ENCODE results near the gene CBARP. TPM values are rescaled to one million over a fixed set of nuclear protein-coding genes. Genes with fewer than 3 reads are reported as not detected.
A peak's percentile ranks its signal among the peaks of the same experiment; 100 is the strongest.

The CBARP gene
- total RNA-seq, 1 donor from 2014 or later: 3.9 TPM

GRCh38 chr19:1217366-1217765, 20.4 kb downstream of the CBARP start:
- peaks cover 0 to 22% of the 10 kb centered on the region in 2 donors for H3K36me3 ChIP-seq
- DNase-seq (ENCODE audit: extremely low spot score in 2 of 2): no peak
- intact Hi-C loops (cut with DNase I): no loop called here
- TF ChIP-seq, protein P1, sequence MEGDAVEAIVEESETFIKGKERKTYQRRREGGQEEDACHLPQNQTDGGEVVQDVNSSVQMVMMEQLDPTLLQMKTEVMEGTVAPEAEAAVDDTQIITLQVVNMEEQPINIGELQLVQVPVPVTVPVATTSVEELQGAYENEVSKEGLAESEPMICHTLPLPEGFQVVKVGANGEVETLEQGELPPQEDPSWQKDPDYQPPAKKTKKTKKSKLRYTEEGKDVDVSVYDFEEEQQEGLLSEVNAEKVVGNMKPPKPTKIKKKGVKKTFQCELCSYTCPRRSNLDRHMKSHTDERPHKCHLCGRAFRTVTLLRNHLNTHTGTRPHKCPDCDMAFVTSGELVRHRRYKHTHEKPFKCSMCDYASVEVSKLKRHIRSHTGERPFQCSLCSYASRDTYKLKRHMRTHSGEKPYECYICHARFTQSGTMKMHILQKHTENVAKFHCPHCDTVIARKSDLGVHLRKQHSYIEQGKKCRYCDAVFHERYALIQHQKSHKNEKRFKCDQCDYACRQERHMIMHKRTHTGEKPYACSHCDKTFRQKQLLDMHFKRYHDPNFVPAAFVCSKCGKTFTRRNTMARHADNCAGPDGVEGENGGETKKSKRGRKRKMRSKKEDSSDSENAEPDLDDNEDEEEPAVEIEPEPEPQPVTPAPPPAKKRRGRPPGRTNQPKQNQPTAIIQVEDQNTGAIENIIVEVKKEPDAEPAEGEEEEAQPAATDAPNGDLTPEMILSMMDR (IDR thresholded peaks at IDR 0.05): no peak
- TF ChIP-seq POLR2A (IDR thresholded peaks at IDR 0.05) (no peak), POLR2AphosphoS5 (IDR thresholded peaks at IDR 0.05; ENCODE audit: insufficient read depth in 1 of 2, low read depth in 1 of 2) (no peak)
- H3K27ac ChIP-seq: peak overlapping the region; percentile 5
- H3K4me1 ChIP-seq: peaks cover 60% of the 10 kb centered on the region
- H3K9me3 ChIP-seq: no peaks in the 10 kb centered on the region
- H3K27me3 ChIP-seq: no peaks in the 10 kb centered on the region
- no peak overlapping the region for H3K4me3 ChIP-seq

GRCh38 chr19:1216756-1217155, 21.0 kb downstream of the CBARP start:
- H3K4me3 ChIP-seq: no peak overlapping the region
- intact Hi-C loops (cut with DNase I): no loop called here
- no peak overlapping the region for H3K27ac ChIP-seq
- H3K36me3 ChIP-seq: peaks cover 0 to 16% of the 10 kb centered on the region in 2 donors
- H3K27me3 ChIP-seq: no peaks in the 10 kb centered on the region
- no peak for DNase-seq (ENCODE audit: extremely low spot score in 2 of 2)
- H3K4me1 ChIP-seq: peaks cover 66% of the 10 kb centered on the region
- no peaks in the 10 kb centered on the region for H3K9me3 ChIP-seq
- no peak for TF ChIP-seq POLR2A (IDR thresholded peaks at IDR 0.05)
- no peak for TF ChIP-seq POLR2AphosphoS5 (IDR thresholded peaks at IDR 0.05; ENCODE audit: insufficient read depth in 1 of 2, low read depth in 1 of 2)
- TF ChIP-seq, protein P1 (IDR thresholded peaks at IDR 0.05): no peak

DNA sequence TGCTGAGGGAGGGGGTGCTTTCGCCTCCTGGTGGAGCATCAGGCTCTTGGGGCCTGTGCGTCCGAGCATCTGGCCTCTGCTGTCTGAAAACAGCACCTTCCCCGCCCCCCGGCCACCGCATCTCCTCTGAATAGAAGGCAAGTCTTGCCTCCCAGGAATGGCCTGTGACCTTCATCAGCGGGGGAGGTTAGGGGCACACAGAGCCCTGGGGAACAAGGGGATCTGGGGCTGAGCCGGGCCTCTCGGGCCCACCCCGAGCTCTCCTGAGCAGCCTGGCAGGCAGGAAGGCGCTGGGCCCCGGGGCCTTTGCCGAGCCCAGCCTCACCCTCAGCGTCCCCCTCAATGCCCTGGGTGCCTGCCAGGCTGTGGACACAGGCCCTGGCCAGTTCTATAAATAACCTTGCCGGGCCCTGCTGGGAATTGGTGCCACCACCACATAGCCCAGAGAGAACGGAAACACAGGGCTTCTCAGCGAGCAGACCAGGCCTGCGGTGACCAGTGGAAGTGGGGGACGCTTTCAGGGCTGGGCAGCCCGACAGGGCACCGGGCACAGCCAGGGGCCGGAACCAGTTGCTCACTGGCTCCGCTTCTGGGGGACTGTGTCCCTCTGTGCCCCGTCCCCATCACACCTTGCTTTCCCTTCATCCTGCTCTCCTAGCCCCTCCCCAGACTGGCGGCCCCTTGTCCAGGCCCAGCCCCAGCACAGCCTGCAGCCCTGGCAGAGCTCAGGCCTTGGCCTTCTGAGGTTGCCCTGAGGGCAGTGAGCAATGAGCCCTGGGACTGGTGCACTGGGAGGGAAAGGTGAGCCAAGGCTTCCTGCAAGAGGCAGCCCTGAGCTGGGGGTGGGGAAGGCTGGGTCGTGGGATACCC, 22.7 kb downstream of the CBARP start:
- Histone ChIP-seq H3K9me3 (no peaks in the 10 kb centered on the region), H3K27ac (peak overlapping the region; percentile 85), H3K4me3 (peak overlapping the region in 1 of 2 donors; percentile 16), H3K36me3 (peaks cover 0 to 3% of the 10 kb centered on the region in 2 donors), H3K4me1 (peaks cover 80% of the 10 kb centered on the region), H3K27me3 (no peaks in the 10 kb centered on the region)
- TF ChIP-seq POLR2AphosphoS5 (IDR thresholded peaks at IDR 0.05; ENCODE audit: insufficient read depth in 1 of 2, low read depth in 1 of 2) (peak in 1 of 2 donors; percentile 29), POLR2A (IDR thresholded peaks at IDR 0.05) (no peak)
- TF ChIP-seq, protein P1 (IDR thresholded peaks at IDR 0.05): no peak
- no peak for DNase-seq (ENCODE audit: extremely low spot score in 2 of 2)
- intact Hi-C loops (cut with DNase I): no loop called here

GRCh38 chr19:1214299-1214861, 23.4 kb downstream of the CBARP start:
- Histone ChIP-seq H3K9me3 (no peaks in the 10 kb centered on the region), H3K27me3 (no peaks in the 10 kb centered on the region), H3K4me1 (peaks cover 87% of the 10 kb centered on the region), H3K27ac (peak overlapping the region; percentile 85), H3K4me3 (peak overlapping the region; percentile 16 to 20), H3K36me3 (no peaks in the 10 kb centered on the region)
- no peak for DNase-seq (ENCODE audit: extremely low spot score in 2 of 2)
- TF ChIP-seq, protein P1 (IDR thresholded peaks at IDR 0.05): no peak
- TF ChIP-seq POLR2AphosphoS5 (IDR thresholded peaks at IDR 0.05; ENCODE audit: insufficient read depth in 1 of 2, low read depth in 1 of 2) (no peak), POLR2A (IDR thresholded peaks at IDR 0.05) (no peak)
- intact Hi-C loops (cut with DNase I): no loop called here
